Suprapubic skin (tissue), 3 donors: Measurements from ENCODE around the gene TANGO2.

ENCODE experiments used
- CTCF ChIP-seq, 2 donors: fragments of 200-600 bp in 1 of 2; fragments of 450-650 bp in 1 of 2; sonication (generic) in 1 of 2; IDR thresholded peaks; one replicate each; pipeline ENCODE4 v1.5.1; 2016 to 2019; ENCODE audit warnings: antibody characterized with exemption in 2 of 2, mild to moderate bottlenecking in 1 of 2, moderate library complexity in 1 of 2
- EP300 ChIP-seq: sonication (generic); formaldehyde crosslinking; IDR thresholded peaks from one replicate; pipeline ENCODE4 v1.6.1; 2017; ENCODE audit warnings: antibody characterized with exemption
- POLR2A ChIP-seq, 2 donors: fragments of 450-650 bp; IDR thresholded peaks; one replicate each; pipeline ENCODE4 v1.6.1; 2017; ENCODE audit warnings: antibody characterized with exemption in 2 of 2, mild to moderate bottlenecking in 2 of 2, moderate library complexity in 2 of 2

GRCh38 chr22:20101638-20102037, 80.7 kb downstream of the TANGO2 start:
- no peak for TF ChIP-seq POLR2A (IDR thresholded peaks at IDR 0.05)
- TF ChIP-seq CTCF (IDR thresholded peaks at IDR 0.05): no peak
- TF ChIP-seq EP300: no peak
